CD14-positive monocyte (primary cell): ENCODE data around the gene ATG10. TPM values are rescaled to one million over a fixed set of nuclear protein-coding genes. Genes with fewer than 3 reads are reported as not detected.

ENCODE experiments used
- DNase-seq, 3 donors: peaks; one replicate each; pipeline ENCODE4 v3.0.0-alpha.2; 2011 to 2022
- H2AFZ ChIP-seq: 2 replicates; pipeline ENCODE4 v1.6.0; 2012; ENCODE audit warnings: mild to moderate bottlenecking, low read depth, low read length, inconsistent platforms; ENCODE audit not compliant: insufficient read depth, poor library complexity, severe bottlenecking
- H3K27ac ChIP-seq, 2 donors: 1 replicate in 1 of 2; 2 replicates in 1 of 2; pipeline ENCODE4 v1.5.1; 2012 to 2013; ENCODE audit warnings: low read length in 2 of 2, control low read depth in 1 of 2, inconsistent platforms in 1 of 2, low read depth in 1 of 2, mild to moderate bottlenecking in 1 of 2
- H3K27me3 ChIP-seq, 2 donors: one replicate each; pipeline versions ENCODE4 v1.6.0 to v1.6.1; 2011 to 2013; ENCODE audit warnings: low read length in 2 of 2; ENCODE audit not compliant: control insufficient read depth in 2 of 2, insufficient read depth in 2 of 2
- H3K36me3 ChIP-seq, 2 donors: replicated peaks in 1 of 2; 1 replicate in 1 of 2; 2 replicates in 1 of 2; pipeline versions ENCODE4 v1.5.1 to v1.6.1; 2012 to 2013; ENCODE audit warnings: low read length in 2 of 2, control low read depth in 1 of 2, inconsistent platforms in 1 of 2, mild to moderate bottlenecking in 1 of 2; ENCODE audit not compliant: insufficient read depth in 2 of 2, control insufficient read depth in 1 of 2
- H3K4me1 ChIP-seq, 2 donors: 1 replicate in 1 of 2; 2 replicates in 1 of 2; pipeline versions ENCODE4 v1.5.1 to v1.6.1; 2012 to 2013; ENCODE audit warnings: low read length in 2 of 2, control low read depth in 1 of 2, inconsistent platforms in 1 of 2, mild to moderate bottlenecking in 1 of 2, moderate library complexity in 1 of 2; ENCODE audit not compliant: insufficient read depth in 2 of 2, control insufficient read depth in 1 of 2
- H3K4me2 ChIP-seq: replicated peaks from 2 replicates; pipeline ENCODE3; 2012; ENCODE audit warnings: low read length, moderate library complexity, mild to moderate bottlenecking; ENCODE audit not compliant: poor library complexity, severe bottlenecking; ENCODE audit errors: extremely low read depth
- H3K4me3 ChIP-seq, 3 experiments: fragments of 200-600 bp in 1 of 3; sonication (generic) in 1 of 3; replicated peaks in 1 of 3; 1 replicate in 2 of 3; 2 replicates in 1 of 3; pipeline ENCODE4 v1.5.1; 2011 to 2013; ENCODE audit warnings: low read length in 3 of 3, mild to moderate bottlenecking in 3 of 3, control low read depth in 2 of 3, low read depth in 2 of 3, inconsistent platforms in 1 of 3, moderate library complexity in 1 of 3
- H3K79me2 ChIP-seq: 2 replicates; pipeline ENCODE4 v1.6.0; 2012; ENCODE audit warnings: mild to moderate bottlenecking, control low read depth, inconsistent platforms, low read length, moderate library complexity; ENCODE audit not compliant: insufficient read depth
- H3K9ac ChIP-seq: 2 replicates; pipeline ENCODE4 v1.6.0; 2017; ENCODE audit warnings: low read length, mild to moderate bottlenecking; ENCODE audit not compliant: insufficient read depth, poor library complexity, severe bottlenecking
- H3K9me3 ChIP-seq, 2 donors: replicated peaks in 1 of 2; 1 replicate in 1 of 2; 2 replicates in 1 of 2; pipeline versions ENCODE4 v1.5.1 to v1.6.1; 2012 to 2013; ENCODE audit warnings: low read length in 2 of 2, control low read depth in 1 of 2; ENCODE audit not compliant: control insufficient read depth in 1 of 2, insufficient read depth in 1 of 2
- H4K20me1 ChIP-seq: 2 replicates; pipeline ENCODE4 v1.6.0; 2012; ENCODE audit warnings: mild to moderate bottlenecking, low read length, control low read depth, moderate library complexity; ENCODE audit not compliant: insufficient read depth
- H3K27ac Mint-ChIP-seq, 7 donors: one replicate each; pipeline ENCODE4 v1.8.0; 2020; ENCODE audit warnings: mild to moderate bottlenecking in 7 of 7, mixed read lengths in 7 of 7, moderate library complexity in 6 of 7, inconsistent platforms in 2 of 7
- H3K27me3 Mint-ChIP-seq, 3 donors: one replicate each; pipeline ENCODE4 v1.8.0; 2021 to 2022; ENCODE audit warnings: low read depth in 3 of 3, mild to moderate bottlenecking in 3 of 3, mixed read lengths in 3 of 3, moderate library complexity in 3 of 3, inconsistent platforms in 1 of 3
- H3K36me3 Mint-ChIP-seq, 2 donors: one replicate each; pipeline ENCODE4 v1.8.0; 2020; ENCODE audit warnings: mixed read lengths in 2 of 2, inconsistent platforms in 1 of 2, mild to moderate bottlenecking in 1 of 2
- H3K4me1 Mint-ChIP-seq: one replicate; pipeline ENCODE4 v1.8.0; 2020; ENCODE audit warnings: mild to moderate bottlenecking, mixed read lengths
- H3K4me3 Mint-ChIP-seq, 2 donors: one replicate each; pipeline ENCODE4 v1.8.0; 2020; ENCODE audit warnings: mild to moderate bottlenecking in 2 of 2, mixed read lengths in 2 of 2, moderate library complexity in 1 of 2
- H3K9me3 Mint-ChIP-seq, 7 donors: one replicate each; pipeline ENCODE4 v1.8.0; 2020 to 2022; ENCODE audit warnings: mixed read lengths in 7 of 7, mild to moderate bottlenecking in 6 of 7, moderate library complexity in 6 of 7, inconsistent platforms in 2 of 7
- WGBS: methylation state at CpG from one replicate; pipeline ENCODE4 v1.1.5; 2013; ENCODE audit warnings: missing lambda C conversion rate; ENCODE audit not compliant: insufficient coverage; 5-methylcytosine and 5-hydroxymethylcytosine counted together
- intact Hi-C, 2 donors: fragments of 100-400 bp; cut with micrococcal nuclease; formaldehyde crosslinking; loops; one replicate each; pipeline versions ENCODE4 v1.15.0 to v1.15.1; 2023
- polyA plus RNA-seq, 3 donors: library from polyadenylated mRNA; depleted of rRNA in 1 of 3; unstranded in 2 of 3; stranded (reverse) in 1 of 3; fragments of 300-500 nt in 2 of 3; fragments of >200 nt in 1 of 3; fragmentation: Illumina TruSeq in 2 of 3; gene quantifications; 1 replicate in 2 of 3; 2 replicates in 1 of 3; pipeline ENCODE4 v1.2.3, GENCODE V29; 2012 to 2021
- TF ChIP-seq, protein P1 (sequence below): fragments of 200-600 bp; IDR thresholded peaks from one replicate; pipeline ENCODE4 v1.8.0; 2022; ENCODE audit warnings: antibody characterized with exemption, mild to moderate bottlenecking

ATG10 gene
- polyA plus RNA-seq, 3 donors = 2.1 to 7.9 (median 5.6) TPM

GRCh38 chr5:82244854-82245635 lies 273.2 kb downstream of the ATG10 start:
- Mint-ChIP-seq H3K27ac (no peak overlapping the region), H3K4me1 (no peaks in the 10 kb centered on the region), H3K9me3 (peaks cover 9 to 21% (median 13%) of the 10 kb centered on the region in 7 donors), H3K4me3 (no peak overlapping the region), H3K36me3 (peaks cover 0 to 11% of the 10 kb centered on the region in 2 donors), H3K27me3 (peaks cover 0 to 2% (median 0%) of the 10 kb centered on the region in 3 donors)
- intact Hi-C loops = no loop called here
- WGBS = 100% methylated on average over 1 of the region's 6 CpGs
- DNase-seq = no peak
- Histone ChIP-seq H3K79me2 (no peaks in the 10 kb centered on the region), H2AFZ (no peak overlapping the region), H3K27ac (no peak overlapping the region), H3K4me3 (no peak overlapping the region), H3K9ac (no peak overlapping the region), H3K27me3 (no peaks in the 10 kb centered on the region), H3K4me2 (no peak overlapping the region), H4K20me1 (no peaks in the 10 kb centered on the region), H3K36me3 (no peaks in the 10 kb centered on the region), H3K4me1 (no peaks in the 10 kb centered on the region), H3K9me3 (peaks cover 8 to 14% of the 10 kb centered on the region in 2 donors)
- TF ChIP-seq, protein P1, sequence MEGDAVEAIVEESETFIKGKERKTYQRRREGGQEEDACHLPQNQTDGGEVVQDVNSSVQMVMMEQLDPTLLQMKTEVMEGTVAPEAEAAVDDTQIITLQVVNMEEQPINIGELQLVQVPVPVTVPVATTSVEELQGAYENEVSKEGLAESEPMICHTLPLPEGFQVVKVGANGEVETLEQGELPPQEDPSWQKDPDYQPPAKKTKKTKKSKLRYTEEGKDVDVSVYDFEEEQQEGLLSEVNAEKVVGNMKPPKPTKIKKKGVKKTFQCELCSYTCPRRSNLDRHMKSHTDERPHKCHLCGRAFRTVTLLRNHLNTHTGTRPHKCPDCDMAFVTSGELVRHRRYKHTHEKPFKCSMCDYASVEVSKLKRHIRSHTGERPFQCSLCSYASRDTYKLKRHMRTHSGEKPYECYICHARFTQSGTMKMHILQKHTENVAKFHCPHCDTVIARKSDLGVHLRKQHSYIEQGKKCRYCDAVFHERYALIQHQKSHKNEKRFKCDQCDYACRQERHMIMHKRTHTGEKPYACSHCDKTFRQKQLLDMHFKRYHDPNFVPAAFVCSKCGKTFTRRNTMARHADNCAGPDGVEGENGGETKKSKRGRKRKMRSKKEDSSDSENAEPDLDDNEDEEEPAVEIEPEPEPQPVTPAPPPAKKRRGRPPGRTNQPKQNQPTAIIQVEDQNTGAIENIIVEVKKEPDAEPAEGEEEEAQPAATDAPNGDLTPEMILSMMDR = no peak

DNA sequence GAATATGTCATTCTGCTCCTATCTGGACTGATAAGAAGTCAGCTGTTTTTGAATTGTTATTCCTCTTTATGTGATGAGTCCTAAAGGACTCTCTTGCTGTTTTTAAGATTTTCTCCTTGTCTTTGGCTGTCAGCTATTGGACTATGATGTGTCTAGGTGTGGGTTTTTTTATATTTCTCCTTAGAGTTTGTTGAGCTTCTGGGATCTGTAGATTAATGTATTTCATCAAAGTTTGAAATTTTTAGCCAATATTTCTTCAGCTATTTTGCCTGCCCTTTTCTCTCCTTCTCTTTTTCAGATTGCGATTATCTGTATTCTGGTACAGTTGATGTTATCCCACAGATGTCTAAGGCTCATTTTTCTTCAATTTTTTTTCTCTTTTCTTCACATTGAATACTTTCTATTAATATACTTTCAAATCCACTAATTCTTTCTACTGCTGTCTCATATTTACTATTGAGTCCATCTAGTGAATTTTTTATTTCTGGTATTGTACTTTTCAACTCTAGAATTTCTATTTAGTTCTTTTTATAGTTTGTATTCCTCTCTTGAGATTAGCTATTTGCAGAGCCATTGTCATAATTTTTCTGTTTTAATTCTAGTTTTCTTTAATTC lies 275.2 kb downstream of the ATG10 start:
- no peak overlapping the region for H3K4me2 ChIP-seq
- no peak overlapping the region for H3K9ac ChIP-seq
- H3K4me1 ChIP-seq = no peaks in the 10 kb centered on the region
- H3K27me3 ChIP-seq = no peaks in the 10 kb centered on the region
- no peaks in the 10 kb centered on the region for H3K4me1 Mint-ChIP-seq
- 100% methylated on average over 1 of the region's 1 CpG for WGBS
- no peak overlapping the region for H3K27ac ChIP-seq
- no peak overlapping the region for H3K4me3 Mint-ChIP-seq
- H3K9me3 Mint-ChIP-seq = peaks cover 9 to 21% (median 13%) of the 10 kb centered on the region in 7 donors
- no peaks in the 10 kb centered on the region for H3K79me2 ChIP-seq
- TF ChIP-seq, protein P1 = no peak
- peaks cover 8 to 14% of the 10 kb centered on the region in 2 donors for H3K9me3 ChIP-seq
- peaks cover 0 to 2% (median 0%) of the 10 kb centered on the region in 3 donors for H3K27me3 Mint-ChIP-seq
- no peak overlapping the region for H2AFZ ChIP-seq
- H3K27ac Mint-ChIP-seq = no peak overlapping the region
- DNase-seq = no peak
- intact Hi-C loops = no loop called here
- H4K20me1 ChIP-seq = no peaks in the 10 kb centered on the region
- peaks cover 0 to 11% of the 10 kb centered on the region in 2 donors for H3K36me3 Mint-ChIP-seq
- no peaks in the 10 kb centered on the region for H3K36me3 ChIP-seq
- no peak overlapping the region for H3K4me3 ChIP-seq
